ENCODE results near the gene AFAP1L1.

The AFAP1L1 gene

DNA sequence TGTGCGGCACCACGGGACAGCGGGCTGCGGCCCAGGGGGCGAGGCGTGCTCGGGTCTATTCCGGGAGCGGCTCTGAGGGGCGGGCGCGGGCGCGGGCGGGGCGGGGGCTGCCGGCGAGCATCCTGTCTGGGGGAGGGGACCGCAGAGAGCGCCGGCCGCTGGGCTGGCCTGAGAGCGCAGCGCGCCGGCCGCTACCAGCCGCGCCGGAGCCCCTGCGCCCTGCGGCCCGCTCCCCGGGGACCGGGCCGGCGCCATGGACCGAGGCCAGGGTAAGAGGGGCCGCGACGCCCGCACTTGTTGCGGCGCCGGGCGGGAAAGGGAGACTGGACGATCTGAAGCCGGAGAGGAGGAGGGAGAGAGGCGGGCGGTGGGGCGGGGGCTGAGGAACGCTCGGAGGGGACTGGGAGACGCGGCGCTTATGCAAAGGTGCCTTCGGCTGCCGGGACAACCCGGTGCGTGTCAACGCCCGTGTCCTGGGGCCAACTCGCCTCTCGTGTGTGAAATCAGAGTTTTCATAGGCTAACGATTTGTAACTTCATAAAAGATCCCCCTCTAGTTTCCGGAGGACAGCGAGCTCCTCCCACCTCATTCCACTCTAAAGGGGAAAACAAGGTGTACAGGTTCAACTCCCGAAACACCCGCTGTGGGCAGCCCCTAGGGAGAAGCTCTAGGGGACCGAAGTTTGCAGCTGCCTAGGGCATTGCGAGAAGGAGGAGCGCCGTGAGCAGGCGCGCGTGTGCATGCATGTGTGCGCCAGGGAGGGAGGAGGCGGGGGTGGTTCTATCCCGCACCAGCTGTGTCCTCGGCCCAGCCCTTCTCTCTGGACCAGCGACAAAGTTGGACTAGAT is at the start of gene AFAP1L1:
AFAP1L1 (plus strand) TSS at position 144 of the 848 bp plus-strand sequence; CDS start at position 254, 110 bp downstream.
- peak; percentile 36 for DNase-seq (ENCODE audit: low spot score)
- TF ChIP-seq, protein P1, sequence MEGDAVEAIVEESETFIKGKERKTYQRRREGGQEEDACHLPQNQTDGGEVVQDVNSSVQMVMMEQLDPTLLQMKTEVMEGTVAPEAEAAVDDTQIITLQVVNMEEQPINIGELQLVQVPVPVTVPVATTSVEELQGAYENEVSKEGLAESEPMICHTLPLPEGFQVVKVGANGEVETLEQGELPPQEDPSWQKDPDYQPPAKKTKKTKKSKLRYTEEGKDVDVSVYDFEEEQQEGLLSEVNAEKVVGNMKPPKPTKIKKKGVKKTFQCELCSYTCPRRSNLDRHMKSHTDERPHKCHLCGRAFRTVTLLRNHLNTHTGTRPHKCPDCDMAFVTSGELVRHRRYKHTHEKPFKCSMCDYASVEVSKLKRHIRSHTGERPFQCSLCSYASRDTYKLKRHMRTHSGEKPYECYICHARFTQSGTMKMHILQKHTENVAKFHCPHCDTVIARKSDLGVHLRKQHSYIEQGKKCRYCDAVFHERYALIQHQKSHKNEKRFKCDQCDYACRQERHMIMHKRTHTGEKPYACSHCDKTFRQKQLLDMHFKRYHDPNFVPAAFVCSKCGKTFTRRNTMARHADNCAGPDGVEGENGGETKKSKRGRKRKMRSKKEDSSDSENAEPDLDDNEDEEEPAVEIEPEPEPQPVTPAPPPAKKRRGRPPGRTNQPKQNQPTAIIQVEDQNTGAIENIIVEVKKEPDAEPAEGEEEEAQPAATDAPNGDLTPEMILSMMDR (IDR thresholded peaks at IDR 0.05; ENCODE audit: extremely low read depth, missing control alignments): no peak

DNA sequence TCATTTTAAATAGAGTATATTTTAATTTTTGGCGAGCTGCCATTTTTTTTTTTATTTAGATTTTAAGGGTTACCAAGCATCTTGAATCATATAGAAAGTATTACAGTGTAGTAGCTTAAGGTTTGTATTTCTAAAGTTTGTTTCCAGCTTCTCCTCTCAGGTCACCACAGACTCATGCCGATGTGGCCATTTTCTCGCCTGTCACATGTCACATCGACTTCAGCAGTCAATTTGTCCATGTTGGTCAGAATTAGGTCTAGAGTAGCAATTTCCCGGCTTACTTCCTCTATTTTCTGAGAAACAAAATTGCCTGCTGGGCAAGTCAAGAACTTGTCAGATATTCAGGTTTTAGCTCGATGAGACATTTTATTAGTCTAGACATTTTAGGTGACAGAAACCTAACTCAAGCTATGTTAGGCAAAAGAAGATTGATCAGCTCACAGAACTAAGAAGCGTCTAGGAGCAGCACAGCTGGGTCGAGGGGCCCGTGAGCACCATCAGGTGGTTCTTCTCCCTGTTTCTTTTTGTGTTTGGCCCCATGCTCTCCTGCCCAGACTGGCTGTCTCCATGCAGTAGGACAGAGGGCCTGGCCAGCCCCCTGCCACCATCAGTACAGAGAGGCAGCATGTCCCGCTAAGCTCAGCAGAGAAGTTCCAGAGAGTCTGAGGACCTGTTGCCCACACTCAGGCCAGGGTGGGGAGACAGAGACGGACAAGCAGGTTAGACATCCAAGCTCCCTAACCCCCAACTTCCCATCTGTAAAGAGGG is 48.4 kb upstream of the AFAP1L1 start:
- no peak for DNase-seq (ENCODE audit: low spot score)
- TF ChIP-seq, protein P1 (IDR thresholded peaks at IDR 0.05; ENCODE audit: extremely low read depth, missing control alignments): no peak

DNA sequence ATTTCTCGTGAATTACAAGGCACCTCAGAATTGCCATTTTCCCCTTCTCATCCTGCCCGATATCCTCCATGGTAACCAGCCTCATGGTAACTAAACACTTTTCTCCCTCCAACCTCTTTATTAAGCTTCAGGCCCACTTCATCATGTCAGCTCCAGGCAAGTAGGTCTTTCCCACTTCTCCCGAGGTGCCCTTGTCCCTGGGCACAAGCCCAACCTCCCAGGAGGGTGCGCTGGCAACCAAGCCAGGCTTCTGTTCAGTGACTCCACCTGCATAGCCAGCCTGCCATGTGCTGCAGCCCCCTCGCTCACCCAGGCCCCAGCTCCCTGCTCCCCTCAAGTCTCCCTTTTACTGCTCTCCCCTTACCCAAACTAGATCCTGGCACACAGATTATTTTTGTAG is 47.4 kb upstream of the AFAP1L1 start:
- DNase-seq (ENCODE audit: low spot score): no peak
- TF ChIP-seq, protein P1 (IDR thresholded peaks at IDR 0.05; ENCODE audit: extremely low read depth, missing control alignments): no peak

DNA sequence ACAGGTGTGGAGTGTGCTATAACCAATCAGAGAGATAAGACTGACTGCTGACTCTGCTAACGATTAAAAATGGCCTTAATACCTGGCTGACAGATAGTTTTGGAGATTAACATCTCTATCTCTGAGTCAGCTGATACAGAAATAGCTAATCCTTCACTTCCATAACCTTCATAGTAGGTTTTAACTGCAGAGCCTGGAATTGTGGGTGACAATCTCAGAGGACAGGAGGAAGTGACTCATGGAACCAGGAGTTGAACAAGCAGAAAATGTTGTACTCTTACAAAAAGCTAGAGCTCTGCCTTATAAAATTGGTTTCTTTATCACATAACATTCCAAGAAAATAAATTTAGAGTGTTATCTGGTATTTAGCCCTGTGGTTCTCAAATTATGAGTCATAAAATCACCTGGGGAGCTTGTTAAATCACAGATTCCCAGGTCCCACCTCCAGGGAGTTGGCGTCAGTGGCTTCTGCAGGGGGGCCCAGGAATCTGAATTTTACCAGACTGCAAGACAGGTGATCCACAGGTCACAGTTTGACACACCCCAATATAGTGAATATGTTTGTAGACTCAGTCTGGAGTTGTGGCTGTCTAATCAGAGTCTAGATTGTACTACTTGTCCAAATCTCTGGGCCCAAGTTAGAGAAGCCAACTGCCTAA is 44.4 kb upstream of the AFAP1L1 start:
- no peak for DNase-seq (ENCODE audit: low spot score)
- TF ChIP-seq, protein P1 (IDR thresholded peaks at IDR 0.05; ENCODE audit: extremely low read depth, missing control alignments): no peak

DNA sequence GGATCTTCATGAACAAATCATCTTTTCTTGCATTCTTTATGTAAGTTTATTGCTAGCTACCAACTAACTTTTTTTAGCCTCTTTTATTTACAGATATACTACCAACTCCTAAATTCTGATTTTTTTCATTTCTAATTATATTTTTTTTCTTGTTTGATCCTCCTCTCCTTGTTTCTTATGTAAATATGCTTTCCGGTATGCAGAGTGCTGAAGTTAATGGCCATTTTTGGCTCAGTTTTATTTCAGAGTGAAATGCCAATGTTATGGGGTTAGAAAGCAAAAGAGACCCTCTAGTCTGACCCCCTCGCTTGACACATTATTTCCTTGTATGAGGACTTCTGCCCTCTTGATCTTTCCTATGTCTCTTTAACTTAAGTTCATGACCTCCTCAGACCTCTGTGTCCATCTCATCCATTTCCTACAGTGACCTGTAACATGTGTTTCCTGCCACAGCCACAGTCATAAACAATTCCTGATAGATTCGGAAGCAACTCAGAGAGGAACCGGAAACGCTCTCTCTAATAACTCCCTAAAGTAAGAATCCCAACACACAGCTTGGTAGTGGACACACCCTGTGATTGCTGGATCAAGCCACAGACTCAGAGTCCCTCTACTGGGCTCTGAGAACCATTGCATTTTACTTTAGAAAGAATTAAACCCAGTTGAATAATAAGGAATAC is 42.9 kb upstream of the AFAP1L1 start:
- TF ChIP-seq, protein P1 (IDR thresholded peaks at IDR 0.05; ENCODE audit: extremely low read depth, missing control alignments): no peak
- DNase-seq (ENCODE audit: low spot score): no peak

DNA sequence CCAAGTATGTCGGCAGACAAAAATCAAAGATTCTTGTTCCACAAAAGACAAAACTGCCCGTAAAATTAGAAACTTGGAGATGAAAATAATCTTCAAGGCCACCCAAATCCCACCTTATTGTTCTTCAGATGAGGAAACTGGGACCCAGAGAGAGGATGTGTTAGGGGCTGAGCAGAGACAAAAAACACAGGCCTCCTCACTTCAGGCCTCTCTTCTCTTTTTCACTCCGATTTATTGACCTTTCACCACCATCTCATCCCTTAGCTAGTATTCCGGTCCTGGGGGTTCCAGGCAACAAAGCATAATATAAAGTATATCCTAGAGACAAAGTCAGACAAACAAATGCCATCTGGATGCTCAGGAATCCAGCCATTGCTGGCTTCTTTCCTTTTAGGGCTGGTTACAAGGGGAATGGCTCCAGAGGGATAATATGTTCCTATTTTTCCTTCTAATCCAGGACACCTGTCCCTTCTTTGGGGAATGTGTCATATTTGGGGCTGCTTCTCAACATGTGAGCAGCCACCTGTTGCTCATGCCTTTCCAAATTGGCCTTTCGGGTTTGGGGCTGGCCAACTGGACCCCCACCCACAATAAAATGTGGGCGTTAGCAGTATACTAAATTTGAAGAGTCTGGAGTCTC is 42.2 kb upstream of the AFAP1L1 start:
- TF ChIP-seq, protein P1 (IDR thresholded peaks at IDR 0.05; ENCODE audit: extremely low read depth, missing control alignments): no peak
- no peak for DNase-seq (ENCODE audit: low spot score)
